T-helper 2 cell treated with Interferon-gamma antibody and Interleukin-4, amounts not matched to agents 5 μg/mL and 100 μg/mL, for 36 hours (primary cell): Measurements from ENCODE around the gene CEP85L.
"Not testable (repeated sequence)": the region's sequence is repeated elsewhere in the genome, so short reads cannot be mapped to it uniquely, and the experiment has no call there.

Experiments used
- DNase-seq: peaks from one replicate; pipeline ENCODE4 v3.0.0; 2021; ENCODE audit warnings: low spot score
- H3K27ac Mint-ChIP-seq: one replicate; pipeline ENCODE4 v1.8.0; 2021; ENCODE audit warnings: mild to moderate bottlenecking, mixed read lengths
- H3K27me3 Mint-ChIP-seq: one replicate; pipeline ENCODE4 v1.8.0; 2021; ENCODE audit warnings: low read depth, mixed read lengths
- H3K36me3 Mint-ChIP-seq: one replicate; pipeline ENCODE4 v1.8.0; 2021; ENCODE audit warnings: low read depth, mixed read lengths
- H3K4me1 Mint-ChIP-seq: one replicate; pipeline ENCODE4 v1.8.0; 2021; ENCODE audit warnings: low read depth, mixed read lengths
- H3K4me3 Mint-ChIP-seq: one replicate; pipeline ENCODE4 v1.8.0; 2022; ENCODE audit warnings: mild to moderate bottlenecking, moderate library complexity, mixed read lengths
- H3K9me3 Mint-ChIP-seq: one replicate; pipeline ENCODE4 v1.8.0; 2021; ENCODE audit warnings: mixed read lengths

Gene CEP85L

DNA sequence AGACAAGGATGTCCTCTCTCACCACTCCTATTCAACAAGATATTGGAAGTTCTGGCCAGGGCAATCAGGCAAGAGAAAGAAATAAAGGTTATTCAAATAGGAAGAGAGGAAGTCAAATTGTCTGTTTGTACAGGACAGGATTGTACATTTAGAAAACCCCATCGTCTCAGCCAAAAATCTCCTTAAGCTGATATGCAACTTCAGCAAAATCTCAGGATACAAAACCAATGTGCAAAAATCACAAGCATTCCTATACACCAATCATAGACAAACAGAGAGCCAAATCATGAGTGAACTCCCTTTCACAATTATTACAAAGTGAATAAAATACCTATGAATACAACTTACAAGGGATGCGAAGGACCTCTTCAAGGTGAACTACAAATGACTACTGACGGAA, 217.2 kb downstream of the CEP85L start:
- DNase-seq, H3K27ac Mint-ChIP-seq, H3K4me3 Mint-ChIP-seq, H3K36me3 Mint-ChIP-seq, H3K4me1 Mint-ChIP-seq, H3K9me3 Mint-ChIP-seq, H3K27me3 Mint-ChIP-seq: not testable (repeated sequence)

DNA sequence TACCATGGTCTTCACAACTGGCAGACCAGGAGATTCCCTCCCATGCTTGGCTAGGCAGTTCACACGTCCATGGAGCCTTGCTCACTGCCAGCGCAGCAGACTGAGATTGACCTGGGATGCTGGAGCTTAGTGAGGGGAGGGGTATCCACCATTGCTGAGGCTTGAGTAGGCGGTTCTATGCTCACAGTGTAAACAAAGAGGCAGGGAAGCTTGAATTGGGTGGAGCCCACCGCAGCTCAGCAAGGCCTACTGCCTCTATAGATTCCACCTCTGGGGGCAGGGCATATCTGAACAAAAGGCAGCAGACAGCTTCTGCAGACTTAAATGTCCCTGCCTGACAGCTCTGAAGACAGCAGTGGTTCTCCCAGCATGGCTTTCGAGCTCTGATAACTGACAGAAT, 230.1 kb downstream of the CEP85L start:
- not testable (repeated sequence) for H3K36me3 Mint-ChIP-seq, H3K4me3 Mint-ChIP-seq, H3K27ac Mint-ChIP-seq, H3K9me3 Mint-ChIP-seq, DNase-seq, H3K4me1 Mint-ChIP-seq, H3K27me3 Mint-ChIP-seq

- Mint-ChIP-seq H3K27ac (no peak overlapping the region), H3K4me3 (no peak overlapping the region), H3K9me3 (no peaks in the 10 kb centered on the region), H3K27me3 (no peaks in the 10 kb centered on the region), H3K4me1 (no peaks in the 10 kb centered on the region), H3K36me3 (no peaks in the 10 kb centered on the region)
- DNase-seq, result no peak
Measured at GRCh38 chr6:118419448-118420394, 231.7 kb downstream of the CEP85L start.
